Measurements from ENCODE around the gene IKBIP. TPM values are rescaled to one million over a fixed set of nuclear protein-coding genes. Genes with fewer than 3 reads are reported as not detected.

Gene IKBIP
- total RNA-seq, 1 experiment from 2014 or later, result 16.5 TPM

DNA sequence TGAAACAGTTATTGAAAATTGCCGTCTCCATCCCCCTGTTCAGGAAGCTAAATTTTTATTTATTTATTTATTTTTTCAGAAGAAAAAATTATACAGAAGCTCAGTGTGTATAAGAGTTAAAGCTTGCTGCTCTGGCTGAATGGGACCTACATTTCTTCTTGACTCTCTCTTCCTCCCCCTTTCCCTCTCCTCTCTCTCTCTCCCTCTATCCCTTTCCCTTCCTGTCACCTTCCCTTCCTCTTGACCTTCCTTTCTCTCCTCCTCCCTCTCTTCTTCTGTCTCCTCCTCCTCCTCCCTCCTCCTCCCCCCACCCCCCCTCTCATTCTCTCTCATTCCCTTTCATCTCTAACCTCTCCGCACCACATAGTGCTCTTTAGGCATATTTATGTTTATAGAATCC lies 39.6 kb upstream of the IKBIP start:
- Histone ChIP-seq H2AFZ (ENCODE audit: low read length) (no peak overlapping the region), H2AK5ac (ENCODE audit: insufficient read length, low read length) (no peak overlapping the region), H3K27ac (ENCODE audit: insufficient read length, low read depth, low read length) (no peak overlapping the region), H3K79me1 (ENCODE audit: insufficient read depth, low read depth, low read length, poor library complexity, severe bottlenecking) (no peaks in the 10 kb centered on the region), H2BK12ac (ENCODE audit: insufficient read length, low read depth, low read length) (no peak overlapping the region), H3K18ac (ENCODE audit: insufficient read length, low read depth, low read length) (no peak overlapping the region), H3K14ac (ENCODE audit: insufficient read depth, low read length) (no peak overlapping the region), H3K9me3 (ENCODE audit: control insufficient read depth, low read depth, low read length) (no peaks in the 10 kb centered on the region), H4K8ac (replicated peaks; ENCODE audit: insufficient read length, low read depth, low read length) (no peak overlapping the region), H3K56ac (ENCODE audit: insufficient read length, low read depth, low read length) (no peak overlapping the region), H3K23ac (ENCODE audit: insufficient read length, low read depth, low read length) (no peak overlapping the region), H4K91ac (ENCODE audit: insufficient read length, low read depth, low read length) (no peak overlapping the region), H2BK20ac (ENCODE audit: low read depth, low read length, poor library complexity, severe bottlenecking) (no peak overlapping the region), H3K23me2 (ENCODE audit: insufficient read length, low read depth, low read length, poor library complexity, severe bottlenecking) (no peaks in the 10 kb centered on the region), H4K20me1 (ENCODE audit: control insufficient read depth, insufficient read depth, insufficient read length) (no peaks in the 10 kb centered on the region), H3K4me2 (ENCODE audit: insufficient read depth, insufficient read length, low read length) (no peak overlapping the region), H2BK120ac (ENCODE audit: low read depth, low read length, poor library complexity, severe bottlenecking) (no peak overlapping the region), H4K5ac (ENCODE audit: insufficient read length, low read depth, low read length) (no peak overlapping the region), H2BK5ac (ENCODE audit: insufficient read length, low read length) (no peak overlapping the region), H3K27me3 (ENCODE audit: insufficient read depth, low read length) (no peaks in the 10 kb centered on the region), H2BK15ac (ENCODE audit: low read depth, low read length) (no peak overlapping the region), H3T11ph (ENCODE audit: low read length) (no peak overlapping the region), H3K79me2 (ENCODE audit: insufficient read depth, low read length) (no peaks in the 10 kb centered on the region), H3K4ac (ENCODE audit: low read depth, low read length) (no peak overlapping the region), H3K4me1 (ENCODE audit: insufficient read depth, low read length) (no peaks in the 10 kb centered on the region), H3K9ac (ENCODE audit: extremely low read depth, insufficient read length, low read length) (no peak overlapping the region)
- Mint-ChIP-seq H3K27ac (no peak overlapping the region), H3K9me3 (no peaks in the 10 kb centered on the region), H3K4me3 (no peak overlapping the region), H3K27me3 (ENCODE audit: low read depth) (no peaks in the 10 kb centered on the region), H3K4me1 (no peaks in the 10 kb centered on the region), H3K36me3 (ENCODE audit: insufficient read depth in 1 of 3, low read depth in 3 of 3) (peaks cover 5 to 56% (median 53%) of the 10 kb centered on the region in 3 experiments; a peak in 5 of 7 replicates)
- WGBS (ENCODE audit: extremely low coverage, insufficient read length, low lambda C conversion rate), result 100% methylated on average over 1 of the region's 2 CpGs
- TF ChIP-seq, protein P1, sequence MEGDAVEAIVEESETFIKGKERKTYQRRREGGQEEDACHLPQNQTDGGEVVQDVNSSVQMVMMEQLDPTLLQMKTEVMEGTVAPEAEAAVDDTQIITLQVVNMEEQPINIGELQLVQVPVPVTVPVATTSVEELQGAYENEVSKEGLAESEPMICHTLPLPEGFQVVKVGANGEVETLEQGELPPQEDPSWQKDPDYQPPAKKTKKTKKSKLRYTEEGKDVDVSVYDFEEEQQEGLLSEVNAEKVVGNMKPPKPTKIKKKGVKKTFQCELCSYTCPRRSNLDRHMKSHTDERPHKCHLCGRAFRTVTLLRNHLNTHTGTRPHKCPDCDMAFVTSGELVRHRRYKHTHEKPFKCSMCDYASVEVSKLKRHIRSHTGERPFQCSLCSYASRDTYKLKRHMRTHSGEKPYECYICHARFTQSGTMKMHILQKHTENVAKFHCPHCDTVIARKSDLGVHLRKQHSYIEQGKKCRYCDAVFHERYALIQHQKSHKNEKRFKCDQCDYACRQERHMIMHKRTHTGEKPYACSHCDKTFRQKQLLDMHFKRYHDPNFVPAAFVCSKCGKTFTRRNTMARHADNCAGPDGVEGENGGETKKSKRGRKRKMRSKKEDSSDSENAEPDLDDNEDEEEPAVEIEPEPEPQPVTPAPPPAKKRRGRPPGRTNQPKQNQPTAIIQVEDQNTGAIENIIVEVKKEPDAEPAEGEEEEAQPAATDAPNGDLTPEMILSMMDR (conservative IDR thresholded peaks at IDR 0.05), result no peak
- DNase-seq, result no peak

Data from H9 (cell line).